Thyroid gland (tissue), 4 donors: ENCODE results near the gene AOAH.

Source experiments
- POLR2A ChIP-seq, 2 donors: fragments of 450-650 bp; IDR thresholded peaks; one replicate each; pipeline ENCODE4 v1.6.1; 2017; ENCODE audit warnings: antibody characterized with exemption in 2 of 2, mild to moderate bottlenecking in 2 of 2, moderate library complexity in 1 of 2
- TF ChIP-seq, protein P1 (sequence below), 6 experiments: fragments of 200-600 bp in 3 of 6; fragments of 450-650 bp in 3 of 6; sonication (generic) in 3 of 6; IDR thresholded peaks; one replicate each; pipeline ENCODE4 v1.5.1; 2016 to 2019; ENCODE audit warnings: antibody characterized with exemption in 6 of 6, mild to moderate bottlenecking in 2 of 6, inconsistent platforms in 1 of 6, moderate library complexity in 1 of 6

- TF ChIP-seq, protein P1, sequence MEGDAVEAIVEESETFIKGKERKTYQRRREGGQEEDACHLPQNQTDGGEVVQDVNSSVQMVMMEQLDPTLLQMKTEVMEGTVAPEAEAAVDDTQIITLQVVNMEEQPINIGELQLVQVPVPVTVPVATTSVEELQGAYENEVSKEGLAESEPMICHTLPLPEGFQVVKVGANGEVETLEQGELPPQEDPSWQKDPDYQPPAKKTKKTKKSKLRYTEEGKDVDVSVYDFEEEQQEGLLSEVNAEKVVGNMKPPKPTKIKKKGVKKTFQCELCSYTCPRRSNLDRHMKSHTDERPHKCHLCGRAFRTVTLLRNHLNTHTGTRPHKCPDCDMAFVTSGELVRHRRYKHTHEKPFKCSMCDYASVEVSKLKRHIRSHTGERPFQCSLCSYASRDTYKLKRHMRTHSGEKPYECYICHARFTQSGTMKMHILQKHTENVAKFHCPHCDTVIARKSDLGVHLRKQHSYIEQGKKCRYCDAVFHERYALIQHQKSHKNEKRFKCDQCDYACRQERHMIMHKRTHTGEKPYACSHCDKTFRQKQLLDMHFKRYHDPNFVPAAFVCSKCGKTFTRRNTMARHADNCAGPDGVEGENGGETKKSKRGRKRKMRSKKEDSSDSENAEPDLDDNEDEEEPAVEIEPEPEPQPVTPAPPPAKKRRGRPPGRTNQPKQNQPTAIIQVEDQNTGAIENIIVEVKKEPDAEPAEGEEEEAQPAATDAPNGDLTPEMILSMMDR (IDR thresholded peaks at IDR 0.05) = no peak
- TF ChIP-seq POLR2A (IDR thresholded peaks at IDR 0.05) = no peak
These were observed 153.1 kb downstream of the AOAH start for GRCh38 chr7:36571190-36571560.
